Aorta (tissue), 5 donors: ENCODE data around the gene RPL35. TPM values are rescaled to one million over a fixed set of nuclear protein-coding genes. Genes with fewer than 3 reads are reported as not detected.

Experiments
- ATAC-seq: fragments of 200-7000 bp; cut with Tn5 transposase; one replicate; pipeline ENCODE4 v1.9.1; 2022; ENCODE audit warnings: moderate library complexity; ENCODE audit not compliant: low FRiP score
- DNase-seq, 2 donors: peaks; one replicate each; pipeline ENCODE4 v3.0.0-alpha.2; 2020
- H3K27ac ChIP-seq, 2 donors: one replicate each; pipeline ENCODE4 v1.5.1; 2013; ENCODE audit warnings: low read length in 2 of 2, mild to moderate bottlenecking in 2 of 2, moderate library complexity in 2 of 2, control low read depth in 1 of 2, inconsistent platforms in 1 of 2, low read depth in 1 of 2
- H3K27me3 ChIP-seq, 2 donors: one replicate each; pipeline ENCODE4 v1.6.1; 2013; ENCODE audit warnings: control low read depth in 1 of 2, low read length in 1 of 2, mild to moderate bottlenecking in 1 of 2, moderate library complexity in 1 of 2; ENCODE audit not compliant: insufficient read depth in 2 of 2, control insufficient read depth in 1 of 2
- H3K36me3 ChIP-seq, 2 donors: one replicate each; pipeline ENCODE4 v1.6.1; 2013; ENCODE audit warnings: control low read depth in 1 of 2, low read length in 1 of 2, mild to moderate bottlenecking in 1 of 2; ENCODE audit not compliant: insufficient read depth in 2 of 2, control insufficient read depth in 1 of 2
- H3K4me1 ChIP-seq, 2 donors: one replicate each; pipeline ENCODE4 v1.6.1; 2013; ENCODE audit warnings: low read length in 2 of 2, control low read depth in 1 of 2, mild to moderate bottlenecking in 1 of 2, moderate library complexity in 1 of 2; ENCODE audit not compliant: insufficient read depth in 2 of 2, control insufficient read depth in 1 of 2
- H3K4me3 ChIP-seq, 2 donors: one replicate each; pipeline ENCODE4 v1.5.1; 2013; ENCODE audit warnings: low read length in 2 of 2, control low read depth in 1 of 2, mild to moderate bottlenecking in 1 of 2
- H3K9me3 ChIP-seq: one replicate; pipeline ENCODE4 v1.6.1; 2013; ENCODE audit warnings: mild to moderate bottlenecking, low read length; ENCODE audit not compliant: control insufficient read depth
- WGBS, 2 donors: extraction: QIAGEN DNeasy Blood & Tissue Kit; methylation state at CpG; one replicate each; pipeline ENCODE4 v1.1.7; 2013; 5-methylcytosine and 5-hydroxymethylcytosine counted together
- intact Hi-C, 2 donors: fragments of 100-400 bp; cut with DNase I; formaldehyde crosslinking; loops; one replicate each; pipeline versions ENCODE4 v1.14.2 to v1.15.0; 2022
- polyA plus RNA-seq, 2 donors: library from polyadenylated mRNA; stranded (reverse); fragments of 200-250 nt; gene quantifications; one replicate each; pipeline ENCODE4 v1.2.3, GENCODE V29; 2013
- total RNA-seq, 2 donors: library from RNA; stranded (reverse); fragmentation: NEBNext Ultra II Directional; extraction: Animal tissue kit (Norgen Biotek cat#: 25700); gene quantifications; one replicate each; pipeline ENCODE4 v1.2.1, GENCODE V29; 2021
- donor health status: healthy with polysubstance abuse.
- donor health status: Bipolar disorder and iron deficiency.
- donor health status: DM: no; HTN: no; CAD: no.
- donor health status: DM: no; HTN: no; CAD: no.
- donor health status: DM: yes; HTN: yes; CAD: no.

The RPL35 gene
- total and polyA plus RNA-seq, 4 donors: 806 to 6,282 (median 2,056) TPM

- 86 to 87% methylated on average over 24 of the region's 24 CpGs for WGBS, 2 donors
- intact Hi-C loops: no loop called here
- H3K4me3 ChIP-seq: no peak overlapping the region
Measured at GRCh38 chr9:124857533-124858162, 4.1 kb downstream of the RPL35 start.

GRCh38 chr9:124855944-124856765, 5.6 kb downstream of the RPL35 start:
- Histone ChIP-seq H3K4me3 (no peak overlapping the region), H3K27me3 (no peaks in the 10 kb centered on the region), H3K36me3 (peaks cover 0 to 5% of the 10 kb centered on the region in 2 donors), H3K27ac (no peak overlapping the region), H3K9me3 (no peaks in the 10 kb centered on the region), H3K4me1 (no peaks in the 10 kb centered on the region)
- intact Hi-C loops: no loop called here
- WGBS, 2 donors: 54 to 64% methylated on average over 16 of the region's 16 CpGs
- ATAC-seq (no peak), DNase-seq (no peak)

More at GRCh38 chr9:124857533-124858162, 4.1 kb downstream of the RPL35 start:
- no peaks in the 10 kb centered on the region for H3K9me3 ChIP-seq
- ATAC-seq (no peak), DNase-seq (no peak)
- H3K27me3 ChIP-seq: no peaks in the 10 kb centered on the region
- H3K36me3 ChIP-seq: peaks cover 0 to 5% of the 10 kb centered on the region in 2 donors
- no peak overlapping the region for H3K27ac ChIP-seq
- H3K4me1 ChIP-seq: no peaks in the 10 kb centered on the region

- DNase-seq: peak in 1 of 2 donors; percentile 42
- ATAC-seq: no peak
- no peaks in the 10 kb centered on the region for H3K4me1 ChIP-seq
- intact Hi-C loops: no loop called here
- WGBS, 2 donors: 75 to 81% methylated on average over 18 of the region's 18 CpGs
- H3K27me3 ChIP-seq: no peaks in the 10 kb centered on the region
- H3K36me3 ChIP-seq: peaks cover 0 to 5% of the 10 kb centered on the region in 2 donors
- no peaks in the 10 kb centered on the region for H3K9me3 ChIP-seq
- H3K4me3 ChIP-seq: no peak overlapping the region
- H3K27ac ChIP-seq: no peak overlapping the region
Measured at GRCh38 chr9:124855566-124855943, 6.2 kb downstream of the RPL35 start.

- ATAC-seq (no peak), DNase-seq (no peak)
- 53 to 59% methylated on average over 7 of the region's 7 CpGs for WGBS, 2 donors
- Histone ChIP-seq H3K27ac (no peak overlapping the region), H3K27me3 (no peaks in the 10 kb centered on the region), H3K4me1 (no peaks in the 10 kb centered on the region), H3K36me3 (peaks cover 0 to 5% of the 10 kb centered on the region in 2 donors), H3K4me3 (no peak overlapping the region), H3K9me3 (no peaks in the 10 kb centered on the region)
- intact Hi-C loops: no loop called here
Measured at GRCh38 chr9:124854822-124855221, 6.9 kb downstream of the RPL35 start.

- no peak overlapping the region for H3K27ac ChIP-seq
Measured at GRCh38 chr9:124854161-124854560, 7.6 kb downstream of the RPL35 start.

GRCh38 chr9:124853605-124854143, 8.1 kb downstream of the RPL35 start:
- Histone ChIP-seq H3K9me3 (no peaks in the 10 kb centered on the region), H3K27me3 (no peaks in the 10 kb centered on the region), H3K4me1 (no peaks in the 10 kb centered on the region), H3K4me3 (peak overlapping the region in 1 of 2 donors; percentile 28), H3K36me3 (peaks cover 0 to 5% of the 10 kb centered on the region in 2 donors), H3K27ac (no peak overlapping the region)
- 55 to 60% methylated on average over 11 of the region's 11 CpGs for WGBS, 2 donors
- peak in 1 of 2 donors; percentile 35 for DNase-seq
- ATAC-seq: peak; percentile 6
- intact Hi-C loops: loop anchor here (1.0 kb wide), 1 partner anchor 81 kb away; no protein-coding TSS in a partner anchor

More at GRCh38 chr9:124854161-124854560, 7.6 kb downstream of the RPL35 start:
- ATAC-seq (no peak), DNase-seq (peak in 1 of 2 donors; percentile 45)
- H3K36me3 ChIP-seq: peaks cover 0 to 5% of the 10 kb centered on the region in 2 donors
- 85 to 88% methylated on average over 8 of the region's 8 CpGs for WGBS, 2 donors
- no peaks in the 10 kb centered on the region for H3K4me1 ChIP-seq
- intact Hi-C loops: no loop called here
- H3K27me3 ChIP-seq: no peaks in the 10 kb centered on the region
- H3K4me3 ChIP-seq: no peak overlapping the region
- H3K9me3 ChIP-seq: no peaks in the 10 kb centered on the region

- no peaks in the 10 kb centered on the region for H3K27me3 ChIP-seq
- no peaks in the 10 kb centered on the region for H3K9me3 ChIP-seq
- intact Hi-C loops: loop anchor here (1.0 kb wide), 1 partner anchor 81 kb away; no protein-coding TSS in a partner anchor
- H3K36me3 ChIP-seq: peaks cover 0 to 3% of the 10 kb centered on the region in 2 donors
- ATAC-seq (peak; percentile 92), DNase-seq (peak; percentile 86 to 91)
- H3K4me1 ChIP-seq: no peaks in the 10 kb centered on the region
- WGBS, 2 donors: 1% methylated on average over 38 to 51 of the region's 51 CpGs
- H3K4me3 ChIP-seq: peak within 1 kb of the TSS in 1 of 2 donors; percentile 28
- H3K27ac ChIP-seq: no peak within 1 kb of the TSS
Measured at GRCh38 chr9:124852829-124853531, 8.8 kb downstream of the RPL35 start, which contains the start of gene WDR38. TSS of gene WDR38 (plus strand) at chr9:124853460. CDS start at chr9:124853532, 72 bp downstream.

- DNase-seq (no peak), ATAC-seq (no peak)
- intact Hi-C loops: no loop called here
- Histone ChIP-seq H3K27ac (no peak overlapping the region), H3K27me3 (no peaks in the 10 kb centered on the region), H3K36me3 (no peaks in the 10 kb centered on the region), H3K9me3 (no peaks in the 10 kb centered on the region), H3K4me3 (no peak overlapping the region), H3K4me1 (no peaks in the 10 kb centered on the region)
- 27 to 33% methylated on average over 13 of the region's 13 CpGs for WGBS, 2 donors
Measured at GRCh38 chr9:124852121-124852828, 9.5 kb downstream of the RPL35 start.
